Regular cardiac myocyte (primary cell): ENCODE results near the gene FGL2. TPM values are rescaled to one million over a fixed set of nuclear protein-coding genes. Genes with fewer than 3 reads are reported as not detected.

ENCODE experiments used
- total RNA-seq: library from RNA; depleted of rRNA; stranded (reverse); fragments of >200 nt; gene quantifications from 2 replicates; pipeline ENCODE4 v1.2.3, GENCODE V29; 2014

FGL2 gene, protein sequence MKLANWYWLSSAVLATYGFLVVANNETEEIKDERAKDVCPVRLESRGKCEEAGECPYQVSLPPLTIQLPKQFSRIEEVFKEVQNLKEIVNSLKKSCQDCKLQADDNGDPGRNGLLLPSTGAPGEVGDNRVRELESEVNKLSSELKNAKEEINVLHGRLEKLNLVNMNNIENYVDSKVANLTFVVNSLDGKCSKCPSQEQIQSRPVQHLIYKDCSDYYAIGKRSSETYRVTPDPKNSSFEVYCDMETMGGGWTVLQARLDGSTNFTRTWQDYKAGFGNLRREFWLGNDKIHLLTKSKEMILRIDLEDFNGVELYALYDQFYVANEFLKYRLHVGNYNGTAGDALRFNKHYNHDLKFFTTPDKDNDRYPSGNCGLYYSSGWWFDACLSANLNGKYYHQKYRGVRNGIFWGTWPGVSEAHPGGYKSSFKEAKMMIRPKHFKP
- total RNA-seq: 3.1 and 10.1 TPM in 2 replicates

GRCh38 chr7:77199013-77199966 lies at the start of gene FGL2:
Gene FGL2, minus strand, starts transcription at chr7:77199819. Its CDS starts 26 bp downstream, at chr7:77199793.

Other genes starting within 250 kb of the FGL2 start
- not detected in 2 replicates for gene SPDYE17, start 167.5 kb downstream of the FGL2 start, total RNA-seq
- 0.19 and 0.28 TPM in 2 replicates for gene SPDYE18, start 137.3 kb downstream of the FGL2 start, total RNA-seq
- 0.77 and 2.5 TPM in 2 replicates for gene CCDC146, start 77.2 kb downstream of the FGL2 start, total RNA-seq
- gene GSAP, start 216.5 kb upstream of the FGL2 start, total RNA-seq: 2.9 and 11.0 TPM in 2 replicates